Keratinocyte (primary cell): ENCODE results near the gene SMARCC1. TPM values are rescaled to one million over a fixed set of nuclear protein-coding genes. Genes with fewer than 3 reads are reported as not detected.

Experiments
- DNase-seq: peaks from one replicate; pipeline ENCODE4 v3.0.0-alpha.2; 2011; ENCODE audit warnings: low read depth, missing footprints, low spot score
- FAIRE-seq: peaks from 2 replicates; lab custom pipeline; 2011; peaks lifted over from hg19 to GRCh38; lab: Jason Lieb, UNC
- H2AFZ ChIP-seq: 2 replicates; pipeline ENCODE4 v1.6.0; 2012; ENCODE audit warnings: low read length, control low read depth, inconsistent platforms; ENCODE audit not compliant: control insufficient read depth
- H3K27ac ChIP-seq: 2 replicates; pipeline ENCODE4 v1.5.1; 2011; ENCODE audit warnings: low read length; ENCODE audit not compliant: control insufficient read depth, insufficient read depth
- H3K27me3 ChIP-seq: 3 replicates; pipeline ENCODE4 v1.6.0; 2011; ENCODE audit warnings: low read length; ENCODE audit not compliant: control insufficient read depth, insufficient read depth; ENCODE audit errors: extremely low read depth
- H3K36me3 ChIP-seq, 2 experiments: 2 replicates in 1 of 2; 3 replicates in 1 of 2; pipeline ENCODE4 v1.5.1; 2011; ENCODE audit warnings: low read length in 2 of 2, mild to moderate bottlenecking in 1 of 2; ENCODE audit not compliant: control insufficient read depth in 2 of 2, insufficient read depth in 2 of 2; ENCODE audit errors: extremely low read depth in 1 of 2
- H3K4me1 ChIP-seq: 3 replicates; pipeline ENCODE4 v1.5.1; 2011; ENCODE audit warnings: low read length; ENCODE audit not compliant: control insufficient read depth, insufficient read depth; ENCODE audit errors: extremely low read depth
- H3K4me2 ChIP-seq: 3 replicates; pipeline ENCODE4 v1.6.0; 2011; ENCODE audit warnings: low read depth, low read length; ENCODE audit not compliant: control insufficient read depth, insufficient read depth; ENCODE audit errors: extremely low read depth
- H3K4me3 ChIP-seq, 3 experiments: fragments of 200-600 bp in 1 of 3; sonication (generic) in 1 of 3; 2 replicates in 2 of 3; 3 replicates in 1 of 3; pipeline ENCODE4 v1.5.1; 2011 to 2016; ENCODE audit warnings: low read length in 3 of 3, mild to moderate bottlenecking in 3 of 3, control low read depth in 2 of 3, inconsistent platforms in 1 of 3, low read depth in 1 of 3, mixed read lengths in 1 of 3, mixed run types in 1 of 3, moderate library complexity in 1 of 3; ENCODE audit not compliant: control insufficient read depth in 2 of 3, insufficient read depth in 2 of 3; ENCODE audit errors: extremely low read depth in 1 of 3
- H3K79me2 ChIP-seq: 2 replicates; pipeline ENCODE4 v1.6.0; 2012; ENCODE audit warnings: low read length; ENCODE audit not compliant: control insufficient read depth, insufficient read depth
- H3K9ac ChIP-seq: 3 replicates; pipeline ENCODE4 v1.6.0; 2011; ENCODE audit warnings: low read length; ENCODE audit not compliant: control insufficient read depth, insufficient read depth; ENCODE audit errors: extremely low read depth
- H3K9me1 ChIP-seq: 3 replicates; pipeline ENCODE4 v1.6.0; 2011; ENCODE audit warnings: low read length; ENCODE audit not compliant: control insufficient read depth, insufficient read depth; ENCODE audit errors: extremely low read depth
- H3K9me3 ChIP-seq: 2 replicates; pipeline ENCODE4 v1.5.1; 2012; ENCODE audit warnings: low read depth, low read length; ENCODE audit not compliant: control insufficient read depth
- H4K20me1 ChIP-seq: 3 replicates; pipeline ENCODE4 v1.6.0; 2011; ENCODE audit warnings: low read length; ENCODE audit not compliant: control insufficient read depth, insufficient read depth; ENCODE audit errors: extremely low read depth
- EZH2 ChIP-seq: IDR thresholded peaks from one replicate; pipeline ENCODE4 v1.6.1; 2012; ENCODE audit warnings: inconsistent platforms, mild to moderate bottlenecking, low read length, moderate library complexity
- dilution Hi-C: fragments of 300-500 bp; cut with MboI; formaldehyde crosslinking; loops from one replicate; pipeline ENCODE4 v1.7.0; 2020; ENCODE audit warnings: low sequenced_read_pairs; ENCODE audit not compliant: extremely low pct_ligation_motif_present
- polyA plus RNA-seq, 5 experiments: library from polyadenylated mRNA; depleted of rRNA in 3 of 5; stranded (reverse) in 3 of 5; stranded (forward) in 1 of 5; unstranded in 1 of 5; fragments of >200 nt; gene quantifications; 1 replicate in 1 of 5; 2 replicates in 3 of 5; 3 replicates in 1 of 5; pipeline versions ENCODE4 v1.2.1 to v1.2.3, GENCODE V29; 2011 to 2012; ENCODE audit warnings: missing spikeins in 2 of 5, low read depth in 1 of 5, low replicate concordance in 1 of 5
- TF ChIP-seq, protein P1 (sequence below), 3 experiments: IDR thresholded peaks in 1 of 3; conservative IDR thresholded peaks in 1 of 3; optimal IDR thresholded peaks in 1 of 3; 2 replicates in 2 of 3; 3 replicates in 1 of 3; pipeline versions ENCODE3 to v1.5.1; 2011; ENCODE audit warnings: low read length in 3 of 3, mild to moderate bottlenecking in 3 of 3, moderate library complexity in 2 of 3, control low read depth in 1 of 3, inconsistent platforms in 1 of 3; ENCODE audit not compliant: insufficient read depth in 2 of 3; ENCODE audit errors: extremely low read depth in 1 of 3

Gene SMARCC1
- polyA plus RNA-seq, 1 donor (not counting 4 experiments of a cell fraction or from before 2014, with no cell fraction given), result 39.7 TPM

DNA sequence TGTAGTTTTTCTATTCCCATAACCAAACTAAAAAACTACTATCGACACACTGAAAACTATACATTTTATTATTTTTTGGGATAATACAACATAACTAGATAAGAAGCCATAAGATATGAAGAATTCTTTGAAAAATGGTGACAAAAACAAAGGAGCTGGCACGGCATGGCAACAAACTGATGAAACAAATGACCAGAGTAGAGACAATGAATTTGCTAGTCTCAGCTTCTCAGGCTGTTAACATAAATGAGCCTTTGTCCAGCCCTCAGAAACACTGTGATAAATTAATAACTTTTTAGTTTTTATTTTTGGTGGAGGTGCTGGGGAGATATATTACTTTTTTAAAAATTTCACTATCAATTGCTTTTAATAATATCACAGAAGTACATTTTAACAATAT lies 100.7 kb downstream of the SMARCC1 start:
- no peak overlapping the region for H3K4me2 ChIP-seq
- H3K4me3 ChIP-seq, result no peak overlapping the region
- TF ChIP-seq, protein P1, sequence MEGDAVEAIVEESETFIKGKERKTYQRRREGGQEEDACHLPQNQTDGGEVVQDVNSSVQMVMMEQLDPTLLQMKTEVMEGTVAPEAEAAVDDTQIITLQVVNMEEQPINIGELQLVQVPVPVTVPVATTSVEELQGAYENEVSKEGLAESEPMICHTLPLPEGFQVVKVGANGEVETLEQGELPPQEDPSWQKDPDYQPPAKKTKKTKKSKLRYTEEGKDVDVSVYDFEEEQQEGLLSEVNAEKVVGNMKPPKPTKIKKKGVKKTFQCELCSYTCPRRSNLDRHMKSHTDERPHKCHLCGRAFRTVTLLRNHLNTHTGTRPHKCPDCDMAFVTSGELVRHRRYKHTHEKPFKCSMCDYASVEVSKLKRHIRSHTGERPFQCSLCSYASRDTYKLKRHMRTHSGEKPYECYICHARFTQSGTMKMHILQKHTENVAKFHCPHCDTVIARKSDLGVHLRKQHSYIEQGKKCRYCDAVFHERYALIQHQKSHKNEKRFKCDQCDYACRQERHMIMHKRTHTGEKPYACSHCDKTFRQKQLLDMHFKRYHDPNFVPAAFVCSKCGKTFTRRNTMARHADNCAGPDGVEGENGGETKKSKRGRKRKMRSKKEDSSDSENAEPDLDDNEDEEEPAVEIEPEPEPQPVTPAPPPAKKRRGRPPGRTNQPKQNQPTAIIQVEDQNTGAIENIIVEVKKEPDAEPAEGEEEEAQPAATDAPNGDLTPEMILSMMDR (optimal IDR thresholded peaks at IDR 0.05 in 1 of 3, IDR thresholded peaks at IDR 0.05 in 1 of 3, conservative IDR thresholded peaks at IDR 0.05 in 1 of 3; ENCODE audit: extremely low read depth in 1 of 3, insufficient read depth in 2 of 3, low read length in 3 of 3), result no peak
- no peak for TF ChIP-seq EZH2
- no peak overlapping the region for H2AFZ ChIP-seq
- no peak overlapping the region for H3K27ac ChIP-seq
- H3K27me3 ChIP-seq, result no peaks in the 10 kb centered on the region
- FAIRE-seq, result no peak
- dilution Hi-C loops, result no loop called here
- no peaks in the 10 kb centered on the region for H3K4me1 ChIP-seq
- no peaks in the 10 kb centered on the region for H3K9me3 ChIP-seq
- H3K79me2 ChIP-seq, result no peaks in the 10 kb centered on the region
- DNase-seq, result no peak
- no peaks in the 10 kb centered on the region for H3K9me1 ChIP-seq
- no peaks in the 10 kb centered on the region for H4K20me1 ChIP-seq
- peaks cover 17 to 22% of the 10 kb centered on the region in 2 experiments for H3K36me3 ChIP-seq
- H3K9ac ChIP-seq, result no peak overlapping the region

DNA sequence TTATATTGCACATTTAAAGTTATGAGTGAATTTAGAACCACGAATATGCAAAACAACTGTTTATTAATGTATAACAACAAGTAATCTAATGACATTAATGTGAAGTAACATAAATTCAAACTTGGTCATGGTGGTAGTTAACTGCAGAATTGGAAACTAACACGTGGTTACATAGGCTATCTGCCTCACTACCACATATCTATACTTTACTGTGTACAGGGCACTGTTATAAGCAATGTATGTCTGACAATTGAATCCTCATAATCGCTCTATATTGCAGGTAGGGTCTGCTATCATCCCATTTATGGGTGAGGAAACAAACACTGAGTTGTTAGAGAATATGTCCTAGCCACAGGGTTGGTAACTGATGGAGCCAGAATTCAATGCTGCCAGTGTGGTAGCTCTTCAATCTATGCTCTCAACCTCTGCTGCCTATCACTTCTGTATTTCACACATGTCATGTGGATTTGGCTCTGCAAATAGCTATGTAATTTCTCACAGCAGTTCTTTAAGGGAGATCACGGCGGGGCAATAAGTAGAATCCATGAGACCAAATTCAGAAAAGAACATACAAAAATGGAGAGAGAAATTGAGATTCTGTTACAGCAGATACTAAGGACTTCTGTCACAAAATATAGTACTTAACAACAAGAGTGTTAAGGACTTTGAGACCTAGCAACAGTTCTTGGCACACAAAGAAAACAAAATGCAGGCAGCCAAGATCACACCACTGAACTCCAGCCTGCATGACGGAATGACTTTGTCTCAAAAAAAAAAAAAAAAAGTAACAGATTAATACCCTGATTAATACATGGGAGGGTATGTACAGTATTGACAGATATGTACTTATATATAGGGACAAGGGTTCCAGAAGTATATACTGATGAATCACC lies 103.0 kb downstream of the SMARCC1 start:
- Histone ChIP-seq H2AFZ (no peak overlapping the region), H3K79me2 (no peaks in the 10 kb centered on the region), H3K9me3 (no peaks in the 10 kb centered on the region), H3K27ac (no peak overlapping the region), H3K27me3 (no peaks in the 10 kb centered on the region), H4K20me1 (no peaks in the 10 kb centered on the region), H3K4me2 (no peak overlapping the region), H3K9ac (no peak overlapping the region), H3K4me3 (no peak overlapping the region), H3K4me1 (no peaks in the 10 kb centered on the region), H3K36me3 (peaks cover 18 to 24% of the 10 kb centered on the region in 2 experiments), H3K9me1 (no peaks in the 10 kb centered on the region)
- no peak for FAIRE-seq
- no peak for DNase-seq
- dilution Hi-C loops, result no loop called here
- TF ChIP-seq, protein P1 (optimal IDR thresholded peaks at IDR 0.05 in 1 of 3, IDR thresholded peaks at IDR 0.05 in 1 of 3, conservative IDR thresholded peaks at IDR 0.05 in 1 of 3; ENCODE audit: extremely low read depth in 1 of 3, insufficient read depth in 2 of 3, low read length in 3 of 3), result no peak
- no peak for TF ChIP-seq EZH2
